Smooth muscle cell of bladder (primary cell): ENCODE measurements around the gene OR3A1. TPM values are rescaled to one million over a fixed set of nuclear protein-coding genes. Genes with fewer than 3 reads are reported as not detected.

ENCODE experiments used
- total RNA-seq: library from RNA; depleted of rRNA; stranded (reverse); fragments of >200 nt; gene quantifications from 2 replicates; pipeline ENCODE4 v1.2.3, GENCODE V29; 2014

Gene OR3A1
- total RNA-seq, result under 0.01 and 0.09 TPM in 2 replicates

GRCh38 chr17:3298260-3298659 lies at the start of gene OR3A1:
TSS of gene OR3A1 (minus strand) at chr17:3298360. CDS start at chr17:3292582, 5,778 bp downstream.

Other genes starting within 250 kb of the OR3A1 start
- not detected in 2 replicates for gene OR1D5, start 234.8 kb downstream of the OR3A1 start, total RNA-seq
- gene OR1D2, start 193.9 kb downstream of the OR3A1 start, total RNA-seq, result not detected in 2 replicates
- gene OR1G1, start 170.8 kb downstream of the OR3A1 start, total RNA-seq, result not detected in 2 replicates
- gene OR1A2, start 100.8 kb downstream of the OR3A1 start, total RNA-seq, result not detected in 2 replicates
- not detected in 2 replicates for gene OR1A1, start 90.7 kb downstream of the OR3A1 start, total RNA-seq
- 0.18 and 0.57 TPM in 2 replicates for gene OR3A2, start 87.9 kb upstream of the OR3A1 start, total RNA-seq
- not detected in 2 replicates for gene OR1E1, start 100.0 kb upstream of the OR3A1 start, total RNA-seq
- gene OR3A3, start 113.0 kb upstream of the OR3A1 start, total RNA-seq, result not detected in 2 replicates
- not detected in 2 replicates for gene OR1E2, start 135.5 kb upstream of the OR3A1 start, total RNA-seq
- 0.09 and 1.8 TPM in 2 replicates for gene SPATA22, start 173.5 kb upstream of the OR3A1 start, total RNA-seq
- gene ASPA, start 177.6 kb upstream of the OR3A1 start, total RNA-seq, result 3.6 and 7.6 TPM in 2 replicates